Gastroesophageal sphincter (tissue), 3 donors: ENCODE measurements around the gene HDAC11.

Source experiments
- EP300 ChIP-seq: sonication (generic); formaldehyde crosslinking; IDR thresholded peaks from one replicate; pipeline ENCODE4 v1.6.1; 2017; ENCODE audit warnings: antibody characterized with exemption, mild to moderate bottlenecking
- POLR2A ChIP-seq, 2 donors: fragments of 450-650 bp; IDR thresholded peaks; one replicate each; pipeline ENCODE4 v1.6.1; 2017; ENCODE audit warnings: antibody characterized with exemption in 2 of 2, mild to moderate bottlenecking in 2 of 2, moderate library complexity in 1 of 2
- TF ChIP-seq, protein P1 (sequence below), 4 experiments: fragments of 200-600 bp in 2 of 4; fragments of 450-650 bp in 2 of 4; sonication (generic) in 1 of 4; IDR thresholded peaks; one replicate each; pipeline ENCODE4 v1.5.1; 2017 to 2019; ENCODE audit warnings: antibody characterized with exemption in 4 of 4, mild to moderate bottlenecking in 2 of 4, moderate library complexity in 2 of 4

GRCh38 chr3:13459605-13460340 lies 20.3 kb upstream of the HDAC11 start:
- TF ChIP-seq, protein P1, sequence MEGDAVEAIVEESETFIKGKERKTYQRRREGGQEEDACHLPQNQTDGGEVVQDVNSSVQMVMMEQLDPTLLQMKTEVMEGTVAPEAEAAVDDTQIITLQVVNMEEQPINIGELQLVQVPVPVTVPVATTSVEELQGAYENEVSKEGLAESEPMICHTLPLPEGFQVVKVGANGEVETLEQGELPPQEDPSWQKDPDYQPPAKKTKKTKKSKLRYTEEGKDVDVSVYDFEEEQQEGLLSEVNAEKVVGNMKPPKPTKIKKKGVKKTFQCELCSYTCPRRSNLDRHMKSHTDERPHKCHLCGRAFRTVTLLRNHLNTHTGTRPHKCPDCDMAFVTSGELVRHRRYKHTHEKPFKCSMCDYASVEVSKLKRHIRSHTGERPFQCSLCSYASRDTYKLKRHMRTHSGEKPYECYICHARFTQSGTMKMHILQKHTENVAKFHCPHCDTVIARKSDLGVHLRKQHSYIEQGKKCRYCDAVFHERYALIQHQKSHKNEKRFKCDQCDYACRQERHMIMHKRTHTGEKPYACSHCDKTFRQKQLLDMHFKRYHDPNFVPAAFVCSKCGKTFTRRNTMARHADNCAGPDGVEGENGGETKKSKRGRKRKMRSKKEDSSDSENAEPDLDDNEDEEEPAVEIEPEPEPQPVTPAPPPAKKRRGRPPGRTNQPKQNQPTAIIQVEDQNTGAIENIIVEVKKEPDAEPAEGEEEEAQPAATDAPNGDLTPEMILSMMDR (IDR thresholded peaks at IDR 0.05) = no peak
- TF ChIP-seq POLR2A (IDR thresholded peaks at IDR 0.05) (no peak), EP300 (no peak)
